ENCODE results near the gene KCNH4. TPM values are rescaled to one million over a fixed set of nuclear protein-coding genes. Genes with fewer than 3 reads are reported as not detected.
"Not testable (repeated sequence)": the region's sequence is repeated elsewhere in the genome, so short reads cannot be mapped to it uniquely, and the experiment has no call there.

The KCNH4 gene
- total RNA-seq, 1 donor from 2014 or later, result 2.3 TPM

DNA sequence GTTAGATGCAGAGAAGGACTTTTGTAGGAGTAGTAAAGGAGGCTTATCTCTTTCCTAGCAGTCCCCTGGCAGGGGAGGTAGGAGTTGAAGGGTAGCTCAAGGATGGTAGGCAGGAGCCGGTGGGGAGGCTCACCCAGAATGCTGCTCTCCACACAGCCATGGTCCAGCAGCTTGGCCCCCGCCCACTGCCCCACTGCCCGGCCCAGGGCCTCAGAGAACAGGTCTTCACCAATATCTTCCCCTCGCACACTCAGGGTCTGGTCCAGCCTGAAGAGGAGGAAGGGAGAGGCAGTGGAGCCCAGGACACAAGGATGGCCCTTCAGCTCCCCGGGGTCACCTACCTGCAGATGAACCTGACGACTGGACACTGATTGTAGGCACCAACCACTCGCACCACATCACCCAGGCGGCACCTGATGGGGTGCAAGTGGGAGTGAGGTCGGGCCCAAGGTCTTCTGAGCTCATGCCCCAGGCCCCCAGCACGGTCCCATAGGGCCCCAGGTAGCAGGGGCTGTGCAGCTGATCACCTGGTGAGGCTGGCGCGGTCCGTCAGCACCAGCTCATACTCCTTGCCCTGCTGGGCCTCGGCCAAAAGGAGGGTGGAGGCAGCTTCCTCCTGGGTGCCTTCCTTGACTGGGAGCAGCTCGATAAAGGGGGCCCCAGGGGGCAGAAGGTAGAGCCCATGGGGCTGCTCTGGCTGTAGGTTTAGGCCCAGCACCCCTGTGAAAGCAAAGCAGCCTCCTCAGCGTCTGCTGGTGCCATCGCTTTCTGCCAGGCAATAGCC, 9.7 kb upstream of the KCNH4 start:
- H3K27me3 Mint-ChIP-seq, result no peaks in the 10 kb centered on the region
- peak; percentile 56 for DNase-seq
- H3K4me1 Mint-ChIP-seq, result peaks cover 16% of the 10 kb centered on the region
- H3K4me3 Mint-ChIP-seq, result no peak overlapping the region
- H3K27ac Mint-ChIP-seq, result no peak overlapping the region
- intact Hi-C loops (cut with micrococcal nuclease), result loop anchor here (5.0 kb wide), 1 partner anchor 487 kb away; the partner anchor contains the start of gene PLEKHH3
- no peaks in the 10 kb centered on the region for H3K9me3 Mint-ChIP-seq
- no peaks in the 10 kb centered on the region for H3K36me3 Mint-ChIP-seq (ENCODE audit: low read depth)

DNA sequence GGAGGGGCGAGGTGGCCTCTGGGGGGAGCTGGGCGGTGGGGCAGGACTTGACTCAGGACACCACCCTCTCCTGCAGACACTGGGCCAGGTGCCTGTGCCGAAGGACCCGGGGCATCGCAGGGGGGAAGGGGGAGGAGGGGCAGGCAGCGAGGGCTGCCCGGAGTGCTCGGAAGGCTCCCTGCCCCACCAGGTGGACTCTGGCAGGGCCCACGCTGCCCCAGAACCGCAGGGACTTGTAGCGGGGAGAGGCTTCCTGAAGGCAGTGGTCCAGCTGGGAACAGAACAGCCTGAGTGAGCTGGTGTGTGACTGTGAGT, 8.7 kb upstream of the KCNH4 start:
- Mint-ChIP-seq H3K27ac (no peak overlapping the region), H3K4me3 (no peak overlapping the region), H3K4me1 (peaks cover 22% of the 10 kb centered on the region), H3K36me3 (ENCODE audit: low read depth) (no peaks in the 10 kb centered on the region), H3K27me3 (no peaks in the 10 kb centered on the region), H3K9me3 (no peaks in the 10 kb centered on the region)
- DNase-seq, result no peak
- intact Hi-C loops (cut with micrococcal nuclease), result loop anchor here (10.0 kb wide), 2 partner anchors 125 to 225 kb away; partner anchors contain the start of gene CNP

- Mint-ChIP-seq H3K4me3 (no peak overlapping the region), H3K27me3 (no peaks in the 10 kb centered on the region), H3K36me3 (ENCODE audit: low read depth) (no peaks in the 10 kb centered on the region), H3K9me3 (no peaks in the 10 kb centered on the region), H3K4me1 (peaks cover 21% of the 10 kb centered on the region), H3K27ac (no peak overlapping the region)
- peak; percentile 54 for DNase-seq
- intact Hi-C loops (cut with micrococcal nuclease), result loop anchor here (10.0 kb wide), 2 partner anchors 124 to 224 kb away; partner anchors contain the start of gene CNP
Measured at GRCh38 chr17:42188749-42189650, 8.1 kb upstream of the KCNH4 start.

DNA sequence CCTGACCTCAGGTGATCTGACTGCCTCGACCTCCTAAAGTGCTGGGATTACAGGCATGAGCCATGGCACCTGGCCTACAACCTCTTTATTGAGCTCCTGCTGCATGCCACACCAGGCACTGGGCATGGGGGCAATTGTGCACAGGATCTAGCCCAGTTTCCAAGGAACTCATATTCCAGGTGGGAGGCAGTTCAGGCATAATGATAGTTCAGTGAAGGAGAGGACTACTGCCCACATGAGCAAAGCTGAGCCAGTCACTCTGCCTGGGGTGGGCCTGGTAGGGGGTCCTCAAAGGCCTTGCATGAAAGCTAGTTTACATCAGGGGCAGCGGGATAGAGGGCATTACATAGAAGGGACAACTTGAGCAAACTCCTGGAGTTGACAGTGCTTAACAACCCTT, 6.9 kb upstream of the KCNH4 start:
- DNase-seq, result peak; percentile 56
- H3K36me3 Mint-ChIP-seq (ENCODE audit: low read depth), result no peaks in the 10 kb centered on the region
- H3K27me3 Mint-ChIP-seq, result no peaks in the 10 kb centered on the region
- intact Hi-C loops (cut with micrococcal nuclease), result loop anchor here (10.0 kb wide), 2 partner anchors 123 to 223 kb away; partner anchors contain the start of gene CNP
- H3K27ac Mint-ChIP-seq, result no peak overlapping the region
- H3K4me1 Mint-ChIP-seq, result peaks cover 21% of the 10 kb centered on the region
- H3K4me3 Mint-ChIP-seq, result no peak overlapping the region
- H3K9me3 Mint-ChIP-seq, result no peaks in the 10 kb centered on the region

DNA sequence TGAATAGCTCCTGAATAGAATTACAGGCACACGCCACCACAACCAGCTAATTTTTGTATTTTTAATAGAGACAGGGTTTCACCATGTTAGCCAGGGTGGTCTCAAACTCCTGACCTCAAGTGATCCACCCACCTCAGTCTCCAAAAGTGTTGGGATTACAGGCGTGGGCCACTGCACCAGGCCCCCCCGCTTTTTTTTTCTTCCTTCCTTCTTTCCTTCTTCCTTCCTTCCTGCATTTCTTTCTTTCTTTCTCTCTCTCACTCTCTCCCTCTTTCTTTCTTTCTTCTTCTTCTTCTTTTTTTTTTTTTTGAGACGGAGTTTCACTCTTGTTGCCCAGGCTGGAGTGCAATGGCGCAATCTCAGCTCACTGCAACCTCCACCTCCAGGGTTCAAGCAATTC, 5.2 kb upstream of the KCNH4 start:
- not testable (repeated sequence) for H3K27me3 Mint-ChIP-seq; H3K36me3 Mint-ChIP-seq (ENCODE audit: low read depth); H3K27ac Mint-ChIP-seq; H3K9me3 Mint-ChIP-seq; DNase-seq
- peaks cover 28% of the 10 kb centered on the region for H3K4me1 Mint-ChIP-seq
- intact Hi-C loops (cut with micrococcal nuclease), result loop anchor here (10.0 kb wide), 2 partner anchors 121 to 221 kb away; partner anchors contain the start of gene CNP
- H3K4me3 Mint-ChIP-seq, result peak overlapping the region; percentile 22

- Mint-ChIP-seq H3K27me3 (peaks cover 3% of the 10 kb centered on the region), H3K9me3 (no peaks in the 10 kb centered on the region), H3K27ac (peak overlapping the region; percentile 51), H3K36me3 (ENCODE audit: low read depth) (no peaks in the 10 kb centered on the region), H3K4me3 (no peak overlapping the region), H3K4me1 (peaks cover 28% of the 10 kb centered on the region)
- intact Hi-C loops (cut with micrococcal nuclease), result loop anchor here (10.0 kb wide), 2 partner anchors 121 to 221 kb away; partner anchors contain the start of gene CNP
- DNase-seq, result no peak
Measured at GRCh38 chr17:42185621-42185930, 4.6 kb upstream of the KCNH4 start.

DNA sequence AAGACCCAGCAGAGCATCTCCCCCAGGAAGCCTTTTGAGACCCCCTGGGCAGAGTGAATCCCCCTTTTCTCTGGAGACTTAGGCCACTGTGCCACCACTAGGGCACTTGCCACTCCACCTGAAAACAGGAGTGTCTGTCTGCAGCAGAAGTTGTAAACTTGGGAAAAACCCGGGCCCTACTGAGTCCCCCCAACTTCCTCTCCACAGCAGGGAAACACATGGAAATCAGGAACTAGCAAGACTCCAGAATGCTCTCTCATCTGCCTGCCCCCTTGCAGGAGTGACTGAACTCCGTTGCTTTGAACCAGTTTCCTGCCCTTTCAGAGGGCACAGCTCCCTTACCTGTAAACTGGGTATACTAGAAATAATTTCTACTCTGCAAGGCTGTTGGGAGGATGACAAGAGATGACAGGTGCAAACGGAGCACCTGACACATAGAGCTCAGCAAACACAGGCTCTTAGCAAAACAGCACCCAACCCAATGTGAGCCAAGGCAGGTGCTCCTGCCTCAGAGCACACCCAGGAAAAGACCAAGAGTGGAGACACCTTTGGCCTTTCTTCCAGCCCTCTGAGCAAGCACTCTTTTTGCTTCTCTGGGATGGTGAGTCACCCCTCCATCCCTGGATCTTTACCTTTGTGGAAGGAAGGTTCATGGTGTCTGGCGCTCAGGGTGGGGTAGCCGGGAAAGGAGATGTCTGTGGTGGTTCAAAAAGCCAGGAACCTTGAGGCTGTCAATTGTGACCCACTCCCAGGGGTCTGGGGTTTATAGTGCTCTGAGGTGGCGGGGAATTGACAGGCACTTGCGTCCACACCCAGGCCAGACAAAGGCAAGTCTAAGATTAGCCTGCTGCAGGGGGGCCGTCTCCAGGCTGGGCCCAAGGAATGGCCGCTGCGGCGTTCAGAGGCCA, 4.0 kb upstream of the KCNH4 start, which contains the start of gene HCRT:
Gene HCRT (minus strand): TSS at position 740 of the 908 bp plus-strand sequence. CDS start 87 bp downstream, at position 653.
- Mint-ChIP-seq H3K4me1 (peaks cover 29% of the 10 kb centered on the region), H3K9me3 (no peaks in the 10 kb centered on the region), H3K4me3 (peak within 1 kb of the TSS; percentile 89), H3K36me3 (ENCODE audit: low read depth) (no peaks in the 10 kb centered on the region), H3K27me3 (peaks cover 8% of the 10 kb centered on the region), H3K27ac (peak within 1 kb of the TSS; percentile 79)
- DNase-seq, result no peak
- intact Hi-C loops (cut with micrococcal nuclease), result loop anchor here (5.0 to 10.0 kb wide), 3 partner anchors 73 to 220 kb away; partner anchors contain the start of genes CNP and DHX58

DNA sequence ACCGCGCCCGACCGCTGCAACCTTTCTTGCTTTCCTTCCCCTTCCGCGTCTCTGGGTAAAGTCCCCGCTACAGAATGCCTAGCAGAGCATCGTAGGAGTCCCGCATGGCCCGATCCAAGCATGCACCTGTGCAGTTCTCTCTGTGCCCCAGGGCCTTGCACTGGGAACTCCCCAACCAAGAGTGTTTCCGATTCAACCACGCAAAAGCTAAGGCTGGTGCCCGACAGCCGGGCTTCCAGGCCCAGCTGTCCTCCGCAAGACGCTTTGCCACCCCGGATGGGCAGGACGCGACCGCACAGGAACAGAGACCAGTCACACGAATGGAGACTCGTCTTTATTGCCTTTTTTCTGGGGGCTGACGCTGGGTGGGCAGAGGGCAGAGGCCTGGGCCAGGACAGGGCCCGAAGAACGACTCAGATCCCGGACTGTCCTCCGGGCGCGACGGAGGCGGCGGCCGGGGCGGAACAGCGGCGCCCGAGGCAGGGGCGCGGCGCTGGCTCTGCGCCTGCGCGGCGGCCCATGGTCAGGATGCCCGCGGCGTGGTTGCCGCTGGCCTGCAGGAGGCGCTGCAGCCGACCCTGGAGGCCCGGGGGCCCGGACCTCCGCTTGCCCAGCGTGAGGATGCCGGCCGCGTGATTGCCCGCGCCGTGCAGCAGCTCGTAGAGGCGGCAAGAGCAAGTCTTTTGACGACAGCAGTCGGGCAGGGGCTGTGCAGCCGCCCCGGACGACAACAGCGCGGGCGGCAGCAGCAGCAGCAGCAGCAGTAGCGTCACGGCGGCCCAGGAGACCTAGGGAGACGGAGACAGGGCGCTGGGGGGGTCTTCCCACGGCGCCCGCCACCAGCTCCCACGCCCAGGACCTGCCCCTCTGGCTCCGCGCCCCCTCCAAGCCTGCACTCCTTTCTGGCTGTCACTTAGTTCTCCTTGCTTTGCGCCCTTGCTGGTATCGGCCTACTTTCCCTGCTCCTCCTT, 3.1 kb upstream of the KCNH4 start:
- no peaks in the 10 kb centered on the region for H3K36me3 Mint-ChIP-seq (ENCODE audit: low read depth)
- peak; percentile 96 for DNase-seq

DNA sequence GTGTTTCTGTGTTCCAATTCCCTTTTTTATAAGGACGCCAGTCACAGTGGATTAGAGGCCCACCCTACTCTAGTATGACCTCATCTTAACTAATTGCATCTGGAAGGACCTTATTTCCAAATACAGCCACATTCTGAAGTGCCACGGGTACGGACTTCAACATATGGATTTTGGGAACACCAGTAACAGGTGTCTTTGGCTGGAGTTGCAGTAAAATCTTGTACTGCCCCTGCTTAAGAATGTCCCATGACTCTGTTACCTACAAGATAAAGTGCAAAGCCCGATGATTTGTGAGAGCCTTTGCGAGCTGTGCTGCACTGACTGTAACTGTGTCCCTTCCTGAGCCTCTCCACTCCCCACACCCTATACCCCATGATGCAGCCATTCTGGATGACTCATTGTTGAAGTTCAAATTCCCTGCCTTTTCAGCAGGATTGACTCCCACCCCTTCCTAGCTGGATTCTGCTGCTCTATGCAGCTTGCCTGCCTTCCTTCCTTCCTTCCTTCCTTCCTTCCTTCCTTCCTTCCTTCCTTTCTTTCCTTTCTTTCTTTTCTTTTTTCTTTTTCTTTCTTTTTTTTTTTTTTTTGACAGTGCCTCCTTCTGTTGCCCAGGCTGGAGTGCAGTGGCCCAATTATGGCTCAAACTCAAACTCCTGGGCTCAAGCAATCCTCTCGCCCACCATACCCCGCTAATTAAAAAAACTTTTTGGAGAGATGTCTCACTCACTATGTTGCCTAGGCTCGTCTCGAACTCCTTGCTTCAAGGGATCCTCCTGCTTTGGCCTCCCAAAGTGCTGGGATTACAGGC, 2.2 kb upstream of the KCNH4 start:
- peak; percentile 60 for DNase-seq
- intact Hi-C loops (cut with micrococcal nuclease), result loop anchor here (5.0 to 10.0 kb wide), 3 partner anchors 71 to 218 kb away; partner anchors contain the start of genes CNP and DHX58
- Mint-ChIP-seq H3K36me3 (ENCODE audit: low read depth) (peaks cover 1% of the 10 kb centered on the region), H3K4me3 (peak overlapping the region; percentile 89), H3K9me3 (no peaks in the 10 kb centered on the region), H3K4me1 (peaks cover 42% of the 10 kb centered on the region), H3K27ac (peak overlapping the region; percentile 93), H3K27me3 (peaks cover 22% of the 10 kb centered on the region)

More for the DNA sequence above, 3.1 kb upstream of the KCNH4 start:
- intact Hi-C loops (cut with micrococcal nuclease), result loop anchor here (5.0 to 10.0 kb wide), 3 partner anchors 72 to 219 kb away; partner anchors contain the start of genes CNP and DHX58
- peaks cover 34% of the 10 kb centered on the region for H3K4me1 Mint-ChIP-seq
- peak overlapping the region; percentile 93 for H3K27ac Mint-ChIP-seq
- peaks cover 17% of the 10 kb centered on the region for H3K27me3 Mint-ChIP-seq
- peak overlapping the region; percentile 89 for H3K4me3 Mint-ChIP-seq
- no peaks in the 10 kb centered on the region for H3K9me3 Mint-ChIP-seq

DNA sequence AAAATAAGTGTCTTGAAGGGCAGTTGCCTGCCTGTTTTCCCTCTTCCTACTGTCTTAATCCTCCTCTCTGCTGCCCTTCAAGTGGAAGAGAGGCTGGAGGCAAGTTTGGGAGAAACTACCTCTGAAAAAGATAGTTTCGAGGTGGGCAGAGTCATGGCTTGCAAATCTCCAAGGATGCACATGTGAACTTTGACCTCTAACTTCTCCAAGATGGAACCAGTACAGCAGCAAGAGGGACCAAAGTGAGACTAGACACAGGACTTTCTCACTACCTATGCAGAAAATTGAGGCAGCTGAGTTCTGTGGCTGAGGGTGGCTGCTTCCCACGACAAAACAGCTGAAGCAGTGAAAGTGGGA, 887 bp upstream of the KCNH4 start:
- peak overlapping the region; percentile 66 for H3K4me3 Mint-ChIP-seq
- peak; percentile 56 for DNase-seq

DNA sequence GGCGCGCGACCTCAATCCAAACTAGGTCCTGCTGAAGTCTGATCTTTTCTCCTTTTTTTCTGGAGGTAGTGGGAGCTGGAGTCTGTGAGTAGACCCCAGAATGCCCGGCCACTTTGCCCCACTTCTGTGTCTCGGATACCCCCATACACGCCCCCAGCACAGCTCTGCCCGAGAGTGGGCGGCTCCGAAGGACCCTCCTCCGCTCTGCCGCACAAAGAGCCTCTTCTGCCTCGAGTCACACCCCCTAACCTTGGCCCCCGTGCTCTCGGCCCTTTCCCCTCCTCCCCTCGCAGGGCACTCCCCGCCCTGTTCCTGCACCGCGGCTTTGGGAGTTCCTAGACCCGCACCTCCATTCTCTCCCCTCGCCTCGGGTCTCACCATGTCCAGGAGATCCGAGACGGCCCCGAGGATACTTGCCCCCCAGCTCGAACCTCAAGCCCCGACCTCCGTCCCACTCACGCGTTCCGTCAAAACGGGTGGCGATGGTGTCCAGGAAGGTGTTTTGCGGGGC, 476 bp downstream of the KCNH4 start:
- H3K4me1 Mint-ChIP-seq, result peaks cover 42% of the 10 kb centered on the region

More for the DNA sequence above, 887 bp upstream of the KCNH4 start:
- H3K27ac Mint-ChIP-seq, result peak overlapping the region; percentile 15
- intact Hi-C loops (cut with micrococcal nuclease), result loop anchor here (1.0 to 10.0 kb wide), 5 partner anchors 27 to 217 kb away; partner anchors contain the start of genes CNP, DHX58 and STAT5A
- H3K27me3 Mint-ChIP-seq, result peaks cover 25% of the 10 kb centered on the region
- H3K36me3 Mint-ChIP-seq (ENCODE audit: low read depth), result peaks cover 3% of the 10 kb centered on the region
- peaks cover 44% of the 10 kb centered on the region for H3K4me1 Mint-ChIP-seq
- no peaks in the 10 kb centered on the region for H3K9me3 Mint-ChIP-seq

More for the DNA sequence above, 476 bp downstream of the KCNH4 start:
- Mint-ChIP-seq H3K9me3 (no peaks in the 10 kb centered on the region), H3K4me3 (peak overlapping the region; percentile 70), H3K27ac (peak overlapping the region; percentile 11), H3K27me3 (peaks cover 25% of the 10 kb centered on the region), H3K36me3 (ENCODE audit: low read depth) (peaks cover 3% of the 10 kb centered on the region)
- intact Hi-C loops (cut with micrococcal nuclease), result loop anchor here (2.0 to 10.0 kb wide), 4 partner anchors 68 to 216 kb away; partner anchors contain the start of genes CNP, DHX58 and STAT5A
- peak; percentile 63 for DNase-seq
